ENCODE results near the gene NOTUM. TPM values are rescaled to one million over a fixed set of nuclear protein-coding genes. Genes with fewer than 3 reads are reported as not detected.

Gene NOTUM
- total and polyA plus RNA-seq, 2 of the 4 experiments (the other 2 are of a cell fraction) = 0.05 TPM; not detected in 1

DNA sequence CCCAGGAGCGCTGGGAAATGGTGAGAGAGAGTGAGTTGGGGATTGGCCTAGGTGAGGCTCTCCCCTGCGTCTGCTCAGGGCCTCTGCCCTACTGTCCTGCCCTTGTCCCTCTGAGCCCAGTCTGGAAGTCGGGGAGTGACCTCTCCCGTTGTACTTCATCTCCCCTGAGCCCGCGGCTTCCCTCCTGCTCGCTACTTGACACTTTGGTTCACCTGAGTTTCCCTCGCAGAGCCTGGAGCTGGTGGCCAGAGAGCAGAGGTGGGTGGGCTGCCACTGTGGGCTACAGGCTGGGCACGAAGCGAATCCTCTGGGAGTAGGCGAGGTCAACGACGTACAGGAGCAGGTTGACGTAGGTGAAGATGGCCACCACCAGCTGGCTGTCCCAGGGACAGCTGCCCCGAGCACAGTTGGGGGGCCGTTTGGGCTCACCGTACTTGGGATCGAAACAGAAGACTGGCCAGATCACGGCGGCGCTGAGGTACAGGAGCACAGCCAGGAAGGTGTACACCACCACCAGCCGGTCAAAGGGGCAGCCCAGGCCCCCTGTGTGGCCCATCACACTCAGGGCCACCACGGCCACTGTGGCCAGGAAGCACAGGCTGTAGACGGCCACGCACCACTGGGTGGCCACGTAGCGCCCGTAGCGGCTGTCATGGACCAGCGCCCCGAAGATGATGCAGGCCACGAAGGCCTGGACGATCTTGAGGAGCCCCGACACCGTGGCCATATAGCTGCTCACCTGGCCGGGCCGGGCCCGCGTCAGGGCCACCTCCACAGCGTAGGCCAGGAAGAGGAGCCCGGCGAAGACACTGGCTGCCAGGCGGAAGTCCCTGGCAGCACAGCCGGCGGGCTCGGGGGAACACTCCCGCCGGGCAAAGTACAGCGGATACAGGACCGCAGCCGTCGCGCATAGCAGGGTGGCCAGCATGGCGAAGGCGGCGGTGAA, 20.2 kb downstream of the NOTUM start (continued):
- TF ChIP-seq CEBPB (IDR thresholded peaks at IDR 0.05; ENCODE audit: low read depth, low read length) = no peak
- TF ChIP-seq POLR2A (IDR thresholded peaks at IDR 0.05; ENCODE audit: low read depth, low read length) = no peak

DNA sequence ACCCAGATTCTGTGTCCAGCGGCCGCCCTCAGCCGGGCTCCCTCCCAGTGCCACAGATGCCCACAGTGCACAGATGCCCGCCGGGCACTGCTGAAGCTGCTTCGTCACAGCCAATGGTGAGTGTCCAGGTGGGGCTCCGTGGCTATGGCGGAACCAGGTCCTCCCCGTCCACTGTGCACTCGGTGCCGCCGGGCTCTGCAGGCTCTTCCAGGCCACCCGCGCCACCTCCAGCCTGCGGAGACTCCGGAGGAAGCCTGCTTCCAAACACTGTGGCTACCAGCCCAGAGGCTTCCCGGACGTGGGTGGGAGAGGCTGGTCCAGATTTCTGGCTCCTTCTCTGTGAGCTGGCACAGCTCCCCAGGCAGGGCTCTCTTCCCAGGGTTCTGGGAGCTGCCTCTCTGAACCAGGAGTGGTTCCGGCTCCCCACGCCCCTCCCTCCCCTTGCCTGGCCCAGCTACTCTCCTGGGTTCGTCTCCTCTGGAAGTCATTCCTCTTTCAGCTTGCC, 21.1 kb downstream of the NOTUM start:
- Histone ChIP-seq H3K27me3 (ENCODE audit: control insufficient read depth, insufficient read depth, low read length) (peaks cover 22% of the 10 kb centered on the region), H3K23ac (ENCODE audit: low read depth, low read length) (no peak overlapping the region), H2BK5ac (ENCODE audit: low read depth, low read length, poor library complexity, severe bottlenecking) (no peak overlapping the region), H2AK5ac (ENCODE audit: low read depth, low read length) (no peak overlapping the region), H3K9ac (ENCODE audit: low read depth, low read length) (no peak overlapping the region), H2BK15ac (ENCODE audit: low read depth, low read length) (no peak overlapping the region), H4K20me1 (ENCODE audit: insufficient read depth, low read length) (no peaks in the 10 kb centered on the region; the same call in 1 of the 2 replicates), H3K9me1 (ENCODE audit: insufficient read depth, low read length) (peaks cover under 1% of the 10 kb centered on the region), H3K79me1 (ENCODE audit: low read depth in 1 of 2, low read length in 2 of 2) (peaks cover 9 to 20% of the 10 kb centered on the region in 2 experiments), H3K4ac (ENCODE audit: low read depth, low read length) (no peak overlapping the region), H2BK20ac (ENCODE audit: low read depth, low read length) (no peak overlapping the region), H4K91ac (ENCODE audit: insufficient read depth, low read depth, low read length) (no peak overlapping the region), H3K18ac (ENCODE audit: low read depth, low read length) (no peak overlapping the region), H4K5ac (ENCODE audit: low read depth, low read length) (no peak overlapping the region), H3K4me1 (ENCODE audit: control insufficient read depth, insufficient read depth, low read length) (peaks cover 4% of the 10 kb centered on the region), H2AK9ac (replicated peaks; ENCODE audit: low read depth, low read length, poor library complexity) (no peak overlapping the region), H3K14ac (replicated peaks; ENCODE audit: low read depth, low read length) (no peak overlapping the region), H2BK120ac (ENCODE audit: low read depth, low read length) (no peak overlapping the region), H4K8ac (ENCODE audit: low read depth in 2 of 2, low read length in 2 of 2) (no peak overlapping the region), H3K4me2 (ENCODE audit: low read depth, low read length) (no peak overlapping the region), H3K4me3 (ENCODE audit: insufficient read depth, low read depth, low read length) (no peak overlapping the region), H3K56ac (ENCODE audit: extremely low read depth, insufficient read depth, low read length) (no peak overlapping the region), H2AFZ (replicated peaks; ENCODE audit: low read length, poor library complexity) (peak overlapping the region; percentile 51), H3K36me3 (ENCODE audit: control insufficient read depth, insufficient read depth, low read length) (peaks cover 4% of the 10 kb centered on the region; the same call in 1 of the 2 replicates), H3K9me3 (ENCODE audit: control insufficient read depth, insufficient read depth, low read length) (no peaks in the 10 kb centered on the region), H3K27ac (ENCODE audit: insufficient read depth, low read length) (no peak overlapping the region)
- no peak for DNase-seq
- ChIA-PET CTCF (no interaction called here), POLR2A (ENCODE audit: unreplicated experiment) (no interaction called here)
- no peak for ATAC-seq (ENCODE audit: low read depth)
- no TSS peak for BruUV-seq (replicated peaks)
- dilution Hi-C loops (cut with HindIII; ENCODE audit: low sequenced_read_pairs, unreplicated experiment) = no loop called here
- intact Hi-C loops (cut with micrococcal nuclease) = no loop called here
- TF ChIP-seq, protein P1, sequence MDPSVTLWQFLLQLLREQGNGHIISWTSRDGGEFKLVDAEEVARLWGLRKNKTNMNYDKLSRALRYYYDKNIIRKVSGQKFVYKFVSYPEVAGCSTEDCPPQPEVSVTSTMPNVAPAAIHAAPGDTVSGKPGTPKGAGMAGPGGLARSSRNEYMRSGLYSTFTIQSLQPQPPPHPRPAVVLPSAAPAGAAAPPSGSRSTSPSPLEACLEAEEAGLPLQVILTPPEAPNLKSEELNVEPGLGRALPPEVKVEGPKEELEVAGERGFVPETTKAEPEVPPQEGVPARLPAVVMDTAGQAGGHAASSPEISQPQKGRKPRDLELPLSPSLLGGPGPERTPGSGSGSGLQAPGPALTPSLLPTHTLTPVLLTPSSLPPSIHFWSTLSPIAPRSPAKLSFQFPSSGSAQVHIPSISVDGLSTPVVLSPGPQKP (IDR thresholded peaks at IDR 0.05; ENCODE audit: borderline replicate concordance, low read depth, low read length) = no peak
- TF ChIP-seq MAZ (IDR thresholded peaks at IDR 0.05; ENCODE audit: borderline replicate concordance, low read depth, low read length) (no peak), CEBPB (IDR thresholded peaks at IDR 0.05; ENCODE audit: low read depth, low read length) (no peak), BHLHE40 (IDR thresholded peaks at IDR 0.05; ENCODE audit: low read depth, low read length) (no peak), FOS (IDR thresholded peaks at IDR 0.05; ENCODE audit: low read depth, low read length) (no peak), MAFK (IDR thresholded peaks at IDR 0.05; ENCODE audit: low read depth, low read length) (no peak), RCOR1 (IDR thresholded peaks at IDR 0.05; ENCODE audit: insufficient replicate concordance, low read length) (no peak), POLR2A (IDR thresholded peaks at IDR 0.05; ENCODE audit: low read depth, low read length) (no peak), NFE2L2 (IDR thresholded peaks at IDR 0.05; ENCODE audit: low read depth, low read length) (no peak)
- in situ Hi-C loops (cut with MboI; ENCODE audit: low sequenced_read_pairs) = no loop called here
- no CpG with 5 or more reads among the region's 21 CpGs for WGBS, 2 experiments (ENCODE audit: extremely low coverage in 2 of 2, insufficient read length in 1 of 2)
